ENCODE measurements around the gene OR2L13.
"Not testable (repeated sequence)": the region's sequence is repeated elsewhere in the genome, so short reads cannot be mapped to it uniquely, and the experiment has no call there.

OR2L13 gene

GRCh38 chr1:248094884-248095283 lies at the start of gene OR2L13:
TSS of gene OR2L13 (plus strand) at chr1:248095184. CDS start at chr1:248099376, 4,192 bp downstream.
- no peak for DNase-seq (ENCODE audit: low spot score)

- no peak for DNase-seq (ENCODE audit: low spot score)
Measured at GRCh38 chr1:248045209-248045608, 49.8 kb upstream of the OR2L13 start.

DNA sequence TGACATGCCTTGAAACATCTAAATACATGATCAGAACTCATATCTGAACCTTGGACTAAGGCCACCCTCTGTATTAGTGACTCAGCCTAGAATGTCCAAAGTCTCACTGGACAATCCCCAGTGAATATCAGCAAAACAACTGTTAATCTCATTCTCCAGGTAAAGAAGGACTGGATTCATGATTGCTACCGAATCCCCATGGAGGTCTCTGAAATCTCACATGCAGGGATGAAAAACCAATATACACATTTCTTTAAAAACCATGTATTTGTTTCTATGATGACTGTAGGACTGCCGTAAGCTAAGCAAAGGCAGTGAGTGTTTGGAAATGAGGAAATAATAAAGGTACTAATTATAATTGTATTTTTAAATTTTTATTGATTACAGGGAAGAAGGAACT lies 48.4 kb upstream of the OR2L13 start, which contains the start of gene OR2L3:
Gene OR2L3 (plus strand): TSS at position 301 of the 400 bp plus-strand sequence. CDS start 13,846 bp downstream, outside the sequence.
- no peak for DNase-seq (ENCODE audit: low spot score)

GRCh38 chr1:248047008-248047407 lies 48.0 kb upstream of the OR2L13 start:
- no peak for DNase-seq (ENCODE audit: low spot score)

GRCh38 chr1:248054671-248055070 lies 40.3 kb upstream of the OR2L13 start:
- no peak for DNase-seq (ENCODE audit: low spot score)

- no peak for DNase-seq (ENCODE audit: low spot score)
Measured at GRCh38 chr1:248055261-248055660, 39.7 kb upstream of the OR2L13 start.

- DNase-seq (ENCODE audit: low spot score) = no peak
Measured at GRCh38 chr1:248065071-248065470, 29.9 kb upstream of the OR2L13 start.

GRCh38 chr1:248065604-248066003 lies 29.4 kb upstream of the OR2L13 start:
- DNase-seq (ENCODE audit: low spot score) = no peak

- DNase-seq (ENCODE audit: low spot score) = not testable (repeated sequence)
Measured at GRCh38 chr1:248083864-248084263, 11.1 kb upstream of the OR2L13 start.

DNA sequence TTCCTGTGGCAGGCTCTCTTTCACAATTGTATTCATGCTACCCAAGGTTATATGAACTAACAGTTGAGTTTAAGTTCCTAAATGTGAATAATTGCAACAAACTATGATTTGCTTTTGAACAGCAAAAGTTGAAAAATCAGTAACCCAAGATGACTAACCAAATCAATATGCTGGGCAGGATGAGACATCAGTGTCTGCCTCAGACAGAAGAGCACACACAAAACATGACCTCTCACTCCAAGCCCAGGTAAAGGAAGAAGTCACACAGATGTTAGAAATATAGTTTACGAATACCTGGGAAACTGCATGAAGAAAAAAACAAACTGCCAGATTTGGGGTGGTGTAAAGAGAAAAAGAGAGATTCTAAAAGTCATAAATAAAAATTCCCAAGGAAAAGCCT lies 3.5 kb downstream of the OR2L13 start:
- DNase-seq (ENCODE audit: low spot score) = no peak

GRCh38 chr1:248102847-248103246 lies 7.9 kb downstream of the OR2L13 start:
- DNase-seq (ENCODE audit: low spot score) = no peak

DNA sequence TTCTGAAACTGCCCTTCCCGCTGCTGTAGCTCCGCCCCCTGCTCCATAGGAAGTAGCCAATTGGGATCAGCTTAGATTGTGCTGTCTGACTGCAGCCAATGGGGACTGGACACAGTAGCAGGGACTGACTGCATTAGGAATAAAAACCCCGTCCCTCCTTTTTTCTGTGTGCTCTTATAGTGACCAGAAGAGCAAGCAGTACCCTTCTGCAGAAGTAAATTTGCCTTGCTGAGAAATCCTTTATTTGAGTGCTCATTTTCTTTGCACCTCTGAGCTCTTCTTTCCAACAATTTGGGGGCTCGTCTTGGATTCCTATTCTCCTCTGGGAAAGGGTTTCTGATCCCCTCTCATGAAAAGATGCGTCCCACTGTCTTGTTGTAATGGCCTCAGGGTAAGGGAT lies 16.2 kb downstream of the OR2L13 start:
- no peak for DNase-seq (ENCODE audit: low spot score)

DNA sequence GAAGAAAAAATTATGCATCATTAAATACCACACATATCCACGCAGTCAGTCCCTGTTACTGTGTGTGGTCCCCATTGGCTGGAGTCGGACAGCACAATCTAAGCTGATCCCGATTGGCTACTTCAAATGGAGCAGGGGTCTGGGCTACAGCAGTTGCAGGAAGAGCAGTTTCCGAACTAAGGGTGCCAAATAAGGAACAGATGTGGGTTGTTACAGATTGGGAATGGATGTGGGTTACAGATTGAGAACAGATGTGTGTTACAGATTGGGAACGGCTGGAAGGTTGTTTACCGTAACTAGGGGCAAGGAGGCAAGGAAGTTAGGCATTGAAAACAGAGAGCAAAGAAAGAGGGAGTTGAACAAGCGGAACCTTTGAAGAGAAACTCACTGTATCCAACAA lies 19.9 kb downstream of the OR2L13 start:
- no peak for DNase-seq (ENCODE audit: low spot score)

DNA sequence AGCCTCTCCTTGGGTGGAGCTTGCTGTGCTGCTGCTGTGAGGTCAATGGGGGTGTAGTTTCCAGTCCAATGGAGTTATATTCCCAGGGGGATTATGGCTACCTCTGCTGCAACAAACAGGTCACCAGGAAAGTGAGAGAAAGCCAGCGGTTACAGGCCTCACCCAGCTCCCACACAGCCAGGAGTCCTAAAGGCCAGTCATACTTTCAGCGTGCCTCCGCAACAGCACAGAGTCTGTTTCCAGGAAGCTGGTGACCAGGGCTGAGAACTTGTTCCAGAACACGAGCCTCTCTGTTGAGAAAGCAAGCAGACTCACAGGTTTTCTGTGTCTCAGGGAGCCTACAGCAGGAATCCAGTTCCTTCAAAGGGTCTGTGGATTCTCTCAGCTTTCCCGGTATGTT lies 32.7 kb downstream of the OR2L13 start:
- no peak for DNase-seq (ENCODE audit: low spot score)

DNA sequence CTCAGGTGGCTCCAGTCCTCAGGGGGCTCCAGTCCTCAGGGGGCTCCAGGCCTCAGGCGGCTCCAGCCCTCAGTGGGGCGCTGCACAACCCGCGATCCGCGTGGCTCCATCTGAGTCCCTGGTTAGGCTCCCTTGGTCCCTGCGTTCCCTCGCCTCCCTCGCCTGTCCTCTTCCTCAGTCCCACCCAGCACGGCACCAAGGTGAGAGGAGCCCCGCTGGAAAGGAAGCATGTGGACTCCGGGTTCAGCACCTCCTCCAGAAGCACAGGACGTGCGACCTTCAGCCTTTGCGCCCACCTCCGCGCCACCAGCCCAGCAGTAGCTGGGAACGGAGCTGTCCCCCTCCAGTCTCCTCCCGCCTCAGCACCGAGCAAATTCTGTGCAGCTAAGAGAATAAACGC lies 41.8 kb downstream of the OR2L13 start:
- DNase-seq (ENCODE audit: low spot score) = no peak

DNA sequence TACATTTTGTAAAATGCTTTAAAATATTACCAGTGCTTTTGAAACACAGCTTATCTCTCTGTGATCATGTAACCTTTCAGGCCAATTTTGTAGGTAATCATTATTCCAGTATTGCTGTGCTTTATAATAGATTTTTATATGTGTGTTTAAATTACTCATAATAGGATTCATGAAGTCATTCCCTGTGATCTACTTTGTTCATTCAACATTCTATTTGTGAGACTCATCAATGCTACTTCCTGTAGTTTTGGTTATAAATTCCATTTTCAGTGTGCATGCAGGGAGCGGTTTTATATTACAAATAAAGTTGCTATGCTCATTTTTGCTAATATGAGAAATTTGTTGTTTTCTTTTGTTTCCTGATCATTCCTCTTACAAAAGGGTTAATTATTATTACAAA lies 45.9 kb downstream of the OR2L13 start:
- DNase-seq (ENCODE audit: low spot score) = no peak

DNA sequence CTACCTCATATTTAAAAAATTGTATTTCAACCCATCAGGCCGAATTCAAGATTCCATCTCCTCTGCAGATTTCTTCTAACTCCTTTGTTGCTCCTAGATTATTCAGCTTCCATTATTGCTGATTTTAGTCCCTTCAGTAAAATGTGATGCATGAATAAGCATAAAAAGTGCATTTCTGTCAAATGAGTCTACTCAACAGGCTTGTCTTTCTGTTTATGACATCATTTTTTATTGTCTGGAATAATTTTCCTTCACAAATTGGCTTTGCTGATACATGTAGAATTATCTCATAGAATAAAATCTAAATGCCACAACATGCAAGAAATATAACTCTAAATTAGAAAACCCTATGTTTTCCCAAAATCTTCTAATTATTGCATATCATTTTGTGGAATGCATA lies 48.3 kb downstream of the OR2L13 start:
- no peak for DNase-seq (ENCODE audit: low spot score)

- DNase-seq (ENCODE audit: low spot score) = no peak
Measured at GRCh38 chr1:248144513-248145198, 49.7 kb downstream of the OR2L13 start, which contains the start of gene OR2M5. TSS of gene OR2M5 (plus strand) at chr1:248145148. CDS start at chr1:248145148, 0 bp downstream.

All from CD4-positive, alpha-beta T cell treated with Interleukin-2 at 100 ng/mL for 4 hours (primary cell).